HUES48 (cell line): ENCODE data around the gene NKPD1.
A peak's percentile ranks its signal among the peaks of the same experiment; 100 is the strongest.

ENCODE experiments used
- H3K27ac ChIP-seq: one replicate; pipeline ENCODE4 v1.7.0; 2013; ENCODE audit warnings: low read depth, low read length, inconsistent platforms
- H3K27me3 ChIP-seq: 2 replicates; pipeline ENCODE4 v1.6.1; 2013; ENCODE audit warnings: mild to moderate bottlenecking, low read length; ENCODE audit not compliant: control insufficient read depth, insufficient read depth
- H3K36me3 ChIP-seq: 2 replicates; pipeline ENCODE4 v1.6.1; 2013; ENCODE audit warnings: low read length; ENCODE audit not compliant: control insufficient read depth, insufficient read depth
- H3K4me1 ChIP-seq: 2 replicates; pipeline ENCODE4 v1.6.1; 2013; ENCODE audit warnings: mild to moderate bottlenecking, low read length; ENCODE audit not compliant: control insufficient read depth, insufficient read depth
- H3K4me3 ChIP-seq: 2 replicates; pipeline ENCODE4 v1.5.1; 2013; ENCODE audit warnings: mild to moderate bottlenecking, low read depth, low read length
- H3K9ac ChIP-seq: 2 replicates; pipeline ENCODE4 v1.6.1; 2013; ENCODE audit warnings: mild to moderate bottlenecking, low read depth, low read length, moderate library complexity
- H3K9me3 ChIP-seq: 2 replicates; pipeline ENCODE4 v1.6.1; 2013; ENCODE audit warnings: low read length; ENCODE audit not compliant: control insufficient read depth, insufficient read depth

The NKPD1 gene

GRCh38 chr19:45152504-45153338 is 8.1 kb downstream of the NKPD1 start:
- Histone ChIP-seq H3K4me3 (peak overlapping the region; percentile 52; the same call in 1 of the 2 replicates), H3K4me1 (peaks cover 3% of the 10 kb centered on the region; the same call in 1 of the 2 replicates), H3K27ac (no peak overlapping the region), H3K9ac (no peak overlapping the region), H3K27me3 (peaks cover 40% of the 10 kb centered on the region), H3K36me3 (no peaks in the 10 kb centered on the region), H3K9me3 (no peaks in the 10 kb centered on the region)

- Histone ChIP-seq H3K4me3 (peak overlapping the region; percentile 52; the same call in 1 of the 2 replicates), H3K27me3 (peaks cover 40% of the 10 kb centered on the region), H3K27ac (no peak overlapping the region)
Observed at GRCh38 chr19:45151821-45152503, 8.8 kb downstream of the NKPD1 start.

GRCh38 chr19:45151320-45151719 is 9.5 kb downstream of the NKPD1 start:
- H3K27me3 ChIP-seq, result peaks cover 40% of the 10 kb centered on the region
- H3K4me1 ChIP-seq, result peaks cover 3% of the 10 kb centered on the region; the same call in 1 of the 2 replicates
- H3K4me3 ChIP-seq, result no peak overlapping the region
- no peak overlapping the region for H3K9ac ChIP-seq
- peaks cover 8% of the 10 kb centered on the region; the same call in 1 of the 2 replicates for H3K36me3 ChIP-seq
- no peak overlapping the region for H3K27ac ChIP-seq
- H3K9me3 ChIP-seq, result no peaks in the 10 kb centered on the region

More at GRCh38 chr19:45151821-45152503, 8.8 kb downstream of the NKPD1 start:
- Histone ChIP-seq H3K9me3 (no peaks in the 10 kb centered on the region), H3K36me3 (peaks cover 4% of the 10 kb centered on the region; the same call in 1 of the 2 replicates), H3K4me1 (peaks cover 3% of the 10 kb centered on the region; the same call in 1 of the 2 replicates), H3K9ac (no peak overlapping the region)

- H3K4me3 ChIP-seq, result no peak overlapping the region
- H3K27me3 ChIP-seq, result peaks cover 40% of the 10 kb centered on the region
- no peaks in the 10 kb centered on the region for H3K9me3 ChIP-seq
- H3K36me3 ChIP-seq, result peaks cover 13% of the 10 kb centered on the region; the same call in 1 of the 2 replicates
- peaks cover 3% of the 10 kb centered on the region; the same call in 1 of the 2 replicates for H3K4me1 ChIP-seq
- no peak overlapping the region for H3K27ac ChIP-seq
- H3K9ac ChIP-seq, result no peak overlapping the region
Observed at GRCh38 chr19:45150751-45151281, 10.0 kb downstream of the NKPD1 start.

GRCh38 chr19:45150180-45150579 is 10.6 kb downstream of the NKPD1 start:
- Histone ChIP-seq H3K4me1 (peaks cover 3% of the 10 kb centered on the region; the same call in 1 of the 2 replicates), H3K27me3 (peaks cover 40% of the 10 kb centered on the region), H3K36me3 (peaks cover 16% of the 10 kb centered on the region; the same call in 1 of the 2 replicates), H3K27ac (no peak overlapping the region), H3K9me3 (no peaks in the 10 kb centered on the region), H3K4me3 (no peak overlapping the region), H3K9ac (no peak overlapping the region)

GRCh38 chr19:45149129-45149528 is 11.7 kb downstream of the NKPD1 start:
- Histone ChIP-seq H3K9me3 (no peaks in the 10 kb centered on the region), H3K27ac (no peak overlapping the region), H3K9ac (no peak overlapping the region), H3K27me3 (peaks cover 33% of the 10 kb centered on the region), H3K4me1 (peaks cover 3% of the 10 kb centered on the region; the same call in 1 of the 2 replicates), H3K4me3 (no peak overlapping the region), H3K36me3 (peaks cover 22% of the 10 kb centered on the region; the same call in 1 of the 2 replicates)

GRCh38 chr19:45147835-45148676 is 12.7 kb downstream of the NKPD1 start:
- Histone ChIP-seq H3K36me3 (peaks cover 27% of the 10 kb centered on the region; the same call in 1 of the 2 replicates), H3K4me3 (no peak overlapping the region), H3K9me3 (no peaks in the 10 kb centered on the region), H3K4me1 (no peaks in the 10 kb centered on the region), H3K27ac (no peak overlapping the region), H3K27me3 (peaks cover 22% of the 10 kb centered on the region), H3K9ac (no peak overlapping the region)

- Histone ChIP-seq H3K27me3 (peaks cover 9% of the 10 kb centered on the region), H3K9me3 (no peaks in the 10 kb centered on the region), H3K9ac (no peak overlapping the region), H3K36me3 (peaks cover 38% of the 10 kb centered on the region), H3K4me1 (no peaks in the 10 kb centered on the region), H3K27ac (no peak overlapping the region), H3K4me3 (no peak overlapping the region)
Observed at GRCh38 chr19:45146741-45147205, 14.0 kb downstream of the NKPD1 start.

- no peak overlapping the region for H3K4me3 ChIP-seq
- no peak overlapping the region for H3K9ac ChIP-seq
- H3K9me3 ChIP-seq, result no peaks in the 10 kb centered on the region
- H3K4me1 ChIP-seq, result no peaks in the 10 kb centered on the region
- H3K27me3 ChIP-seq, result peaks cover 4% of the 10 kb centered on the region; the same call in 1 of the 2 replicates
- no peak overlapping the region for H3K27ac ChIP-seq
- peaks cover 42% of the 10 kb centered on the region for H3K36me3 ChIP-seq
Observed at GRCh38 chr19:45146251-45146650, 14.5 kb downstream of the NKPD1 start.
